ENCODE data around the gene RAB28. TPM values are rescaled to one million over a fixed set of nuclear protein-coding genes. Genes with fewer than 3 reads are reported as not detected.
"Not testable (repeated sequence)": the region's sequence is repeated elsewhere in the genome, so short reads cannot be mapped to it uniquely, and the experiment has no call there.

RAB28 gene
- total RNA-seq, 1 donor from 2014 or later = 30.7 TPM

DNA sequence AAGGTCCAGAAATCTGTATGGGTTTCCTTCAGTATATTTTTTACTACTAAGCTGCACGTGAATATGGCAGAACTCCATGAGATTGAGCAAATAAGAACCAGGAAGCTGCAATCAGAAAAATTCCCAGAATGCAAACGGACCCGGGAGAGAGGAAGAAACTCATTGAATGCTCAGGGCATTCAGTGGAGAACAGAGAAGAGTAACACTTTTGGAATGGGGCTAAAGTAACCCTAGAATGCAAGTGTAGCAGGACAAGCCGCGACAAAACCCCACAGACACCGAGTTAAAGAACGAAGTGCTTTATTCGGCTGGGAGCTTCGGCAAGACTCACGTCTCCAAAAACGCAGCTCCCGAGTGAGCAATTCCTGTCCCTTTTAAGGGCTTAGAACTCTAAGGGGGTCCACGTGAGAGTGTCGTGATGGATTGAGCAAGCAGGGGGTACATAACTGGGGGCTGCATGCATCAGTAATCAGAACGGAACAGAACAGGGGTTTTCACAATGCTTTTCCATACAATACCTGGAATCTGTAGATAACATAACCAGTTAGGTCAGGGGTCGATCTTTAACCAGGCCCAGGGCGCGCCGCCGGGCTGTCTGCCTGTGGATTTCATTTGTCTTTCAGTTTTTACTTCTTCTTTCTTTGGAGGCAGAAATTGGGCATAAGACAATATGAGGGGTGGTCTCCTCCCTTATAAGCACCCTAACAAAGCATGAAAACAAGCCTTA is 56.4 kb downstream of the RAB28 start:
- Mint-ChIP-seq H3K27me3 (ENCODE audit: low read depth) (no peaks in the 10 kb centered on the region), H3K27ac (ENCODE audit: unreplicated experiment) (no peak overlapping the region), H3K4me3 (no peak overlapping the region), H3K4me1 (peaks cover 34% of the 10 kb centered on the region), H3K9me3 (peaks cover 11% of the 10 kb centered on the region), H3K36me3 (ENCODE audit: low read depth) (peaks cover 48% of the 10 kb centered on the region)
- DNase-seq (ENCODE audit: low read depth, low spot score) = no peak
- TF ChIP-seq, protein P1, sequence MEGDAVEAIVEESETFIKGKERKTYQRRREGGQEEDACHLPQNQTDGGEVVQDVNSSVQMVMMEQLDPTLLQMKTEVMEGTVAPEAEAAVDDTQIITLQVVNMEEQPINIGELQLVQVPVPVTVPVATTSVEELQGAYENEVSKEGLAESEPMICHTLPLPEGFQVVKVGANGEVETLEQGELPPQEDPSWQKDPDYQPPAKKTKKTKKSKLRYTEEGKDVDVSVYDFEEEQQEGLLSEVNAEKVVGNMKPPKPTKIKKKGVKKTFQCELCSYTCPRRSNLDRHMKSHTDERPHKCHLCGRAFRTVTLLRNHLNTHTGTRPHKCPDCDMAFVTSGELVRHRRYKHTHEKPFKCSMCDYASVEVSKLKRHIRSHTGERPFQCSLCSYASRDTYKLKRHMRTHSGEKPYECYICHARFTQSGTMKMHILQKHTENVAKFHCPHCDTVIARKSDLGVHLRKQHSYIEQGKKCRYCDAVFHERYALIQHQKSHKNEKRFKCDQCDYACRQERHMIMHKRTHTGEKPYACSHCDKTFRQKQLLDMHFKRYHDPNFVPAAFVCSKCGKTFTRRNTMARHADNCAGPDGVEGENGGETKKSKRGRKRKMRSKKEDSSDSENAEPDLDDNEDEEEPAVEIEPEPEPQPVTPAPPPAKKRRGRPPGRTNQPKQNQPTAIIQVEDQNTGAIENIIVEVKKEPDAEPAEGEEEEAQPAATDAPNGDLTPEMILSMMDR (conservative IDR thresholded peaks at IDR 0.05) = no peak

DNA sequence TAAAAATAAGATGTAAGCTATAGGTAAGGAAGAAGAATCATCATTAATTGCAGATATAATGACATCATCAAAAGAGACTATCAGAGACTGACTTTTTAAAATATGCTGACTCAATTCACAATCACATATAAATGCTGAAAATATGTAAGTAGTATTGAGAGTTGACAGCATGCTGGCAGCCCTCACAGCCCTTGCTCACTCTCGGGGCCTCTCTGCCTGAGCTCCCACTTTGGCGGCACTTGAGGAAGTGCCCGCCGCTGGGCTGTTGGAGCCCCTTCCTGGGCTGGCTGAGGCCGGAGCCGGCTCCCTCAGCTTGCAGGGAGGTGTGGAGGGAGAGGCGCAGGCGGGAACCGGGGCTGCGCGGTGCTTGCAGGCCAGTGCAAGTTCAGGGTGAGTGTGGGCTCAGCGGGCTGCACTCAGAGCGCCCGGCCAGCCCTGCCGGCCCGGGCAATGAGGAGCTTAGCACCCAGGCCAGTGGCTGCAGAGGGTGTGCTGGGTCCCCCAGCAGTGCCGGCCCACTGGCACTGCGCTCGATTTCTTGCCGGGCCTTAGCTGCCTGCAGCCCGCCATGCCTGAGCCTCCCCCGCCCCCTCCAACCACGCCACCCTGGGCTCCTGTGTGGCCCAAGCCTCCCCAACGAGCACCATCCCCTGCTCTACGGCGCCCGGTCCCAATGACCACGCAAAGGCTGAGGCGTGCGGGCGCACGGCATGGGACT is 68.9 kb downstream of the RAB28 start:
- peaks cover 16% of the 10 kb centered on the region for H3K4me1 Mint-ChIP-seq
- H3K4me3 Mint-ChIP-seq = no peak overlapping the region
- no peak overlapping the region for H3K27ac Mint-ChIP-seq (ENCODE audit: unreplicated experiment)
- H3K27me3 Mint-ChIP-seq (ENCODE audit: low read depth) = no peaks in the 10 kb centered on the region
- H3K9me3 Mint-ChIP-seq = peaks cover 8% of the 10 kb centered on the region
- H3K36me3 Mint-ChIP-seq (ENCODE audit: low read depth) = peaks cover 38% of the 10 kb centered on the region
- TF ChIP-seq, protein P1 (conservative IDR thresholded peaks at IDR 0.05) = no peak
- DNase-seq (ENCODE audit: low read depth, low spot score) = no peak

DNA sequence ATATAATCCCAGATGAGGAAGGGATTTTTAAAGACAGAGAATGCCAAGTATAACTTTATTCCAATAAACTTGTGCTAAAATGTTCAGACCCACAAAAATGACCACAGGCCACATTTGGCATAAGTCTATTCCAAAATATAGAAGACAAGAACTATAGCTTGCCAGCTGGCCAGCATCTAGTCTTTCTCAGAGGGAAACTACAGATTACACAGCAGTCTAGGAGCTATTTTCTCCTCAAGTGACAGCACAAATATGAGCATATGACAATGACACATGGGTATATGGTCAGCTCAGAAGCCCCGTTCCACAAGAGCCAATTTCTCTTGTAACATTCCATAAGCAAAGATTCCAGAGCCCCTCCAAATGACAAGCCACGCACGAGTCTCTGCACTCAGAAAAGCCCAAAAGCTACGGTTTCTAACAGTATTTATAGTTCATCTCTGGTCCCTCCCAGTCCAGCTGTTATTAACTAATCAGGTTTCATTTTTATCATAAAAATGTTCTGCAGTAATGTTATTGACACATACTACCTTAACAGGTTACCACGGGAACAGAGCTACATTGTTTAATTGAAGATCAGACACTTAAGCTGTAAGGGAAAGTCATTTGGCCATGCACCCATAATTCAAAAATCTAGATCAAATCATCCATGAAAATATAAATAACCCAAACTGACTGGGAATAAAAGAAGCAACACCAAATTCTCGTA is 70.3 kb downstream of the RAB28 start:
- no peak overlapping the region for H3K27ac Mint-ChIP-seq (ENCODE audit: unreplicated experiment)
- no peaks in the 10 kb centered on the region for H3K27me3 Mint-ChIP-seq (ENCODE audit: low read depth)
- H3K36me3 Mint-ChIP-seq (ENCODE audit: low read depth) = peaks cover 35% of the 10 kb centered on the region
- H3K4me1 Mint-ChIP-seq = peaks cover 16% of the 10 kb centered on the region
- H3K4me3 Mint-ChIP-seq = no peak overlapping the region
- TF ChIP-seq, protein P1 (conservative IDR thresholded peaks at IDR 0.05) = no peak
- peaks cover 8% of the 10 kb centered on the region for H3K9me3 Mint-ChIP-seq
- DNase-seq (ENCODE audit: low read depth, low spot score) = no peak

DNA sequence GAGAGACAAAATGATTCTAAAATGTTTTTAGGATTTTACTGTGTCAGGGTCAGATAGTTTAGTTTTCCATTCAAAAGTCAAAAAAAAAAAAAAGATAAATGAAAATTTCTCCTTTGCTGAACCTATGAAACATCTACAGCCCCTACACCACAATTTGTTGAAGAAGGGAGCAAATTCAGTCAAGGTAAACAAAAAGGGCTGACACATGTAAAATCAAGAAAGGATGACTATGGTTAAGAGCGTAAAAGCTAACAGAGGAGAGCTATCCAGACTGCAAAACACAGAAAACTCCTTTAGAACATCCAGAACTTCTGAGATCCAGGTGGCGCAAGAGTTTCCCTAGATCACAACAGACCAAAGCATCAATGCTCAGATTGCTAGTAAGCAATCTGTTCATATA is 72.2 kb downstream of the RAB28 start:
- DNase-seq (ENCODE audit: low read depth, low spot score) = no peak
- Mint-ChIP-seq H3K27me3 (ENCODE audit: low read depth) (no peaks in the 10 kb centered on the region), H3K4me1 (peaks cover 16% of the 10 kb centered on the region), H3K27ac (ENCODE audit: unreplicated experiment) (no peak overlapping the region), H3K4me3 (no peak overlapping the region), H3K36me3 (ENCODE audit: low read depth) (peaks cover 29% of the 10 kb centered on the region), H3K9me3 (peaks cover 6% of the 10 kb centered on the region)
- TF ChIP-seq, protein P1 (conservative IDR thresholded peaks at IDR 0.05) = no peak

DNA sequence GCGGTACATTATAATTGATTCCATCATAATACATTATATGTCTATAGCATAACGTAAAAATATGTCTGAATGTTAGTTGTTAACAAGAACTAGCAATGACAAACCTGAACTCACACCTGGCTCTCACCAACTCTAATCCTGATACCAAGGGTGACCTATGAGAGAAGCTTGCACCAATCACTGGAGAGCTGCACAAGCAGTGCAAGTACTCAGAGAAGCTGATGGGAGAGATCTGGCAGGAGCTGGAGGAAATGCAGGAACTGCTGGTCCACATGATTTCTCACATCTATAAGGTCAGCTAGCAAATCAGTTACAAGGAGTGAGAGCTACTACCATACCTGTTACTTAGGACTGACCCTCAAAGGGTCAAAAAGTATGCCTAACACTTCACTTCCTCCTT is 74.8 kb downstream of the RAB28 start:
- Mint-ChIP-seq H3K4me3 (no peak overlapping the region), H3K27me3 (ENCODE audit: low read depth) (no peaks in the 10 kb centered on the region), H3K27ac (ENCODE audit: unreplicated experiment) (no peak overlapping the region), H3K4me1 (peaks cover 12% of the 10 kb centered on the region), H3K9me3 (peaks cover 6% of the 10 kb centered on the region), H3K36me3 (ENCODE audit: low read depth) (peaks cover 30% of the 10 kb centered on the region)
- no peak for DNase-seq (ENCODE audit: low read depth, low spot score)
- TF ChIP-seq, protein P1 (conservative IDR thresholded peaks at IDR 0.05) = no peak

DNA sequence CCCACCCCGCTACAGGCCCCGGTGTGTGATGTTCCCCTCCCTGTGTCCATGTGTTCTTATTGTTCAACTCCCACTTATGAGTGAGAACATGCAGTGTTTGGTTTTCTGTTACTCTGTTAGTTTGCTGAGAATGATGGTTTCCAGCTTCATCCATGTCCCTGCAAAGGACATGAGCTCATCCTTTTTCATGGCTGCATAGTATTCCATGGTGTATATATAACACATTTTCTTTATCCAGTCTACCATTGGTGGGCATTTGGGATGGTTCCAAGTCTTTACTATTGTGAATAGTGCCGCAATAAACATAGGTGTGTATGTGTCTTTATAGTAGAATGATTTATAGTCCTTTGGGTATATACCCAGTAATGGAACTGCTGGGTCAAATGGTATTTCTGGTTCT is 78.0 kb downstream of the RAB28 start:
- H3K4me3 Mint-ChIP-seq; H3K9me3 Mint-ChIP-seq; H3K4me1 Mint-ChIP-seq; DNase-seq (ENCODE audit: low read depth, low spot score); H3K27me3 Mint-ChIP-seq (ENCODE audit: low read depth); H3K27ac Mint-ChIP-seq (ENCODE audit: unreplicated experiment): not testable (repeated sequence)
- H3K36me3 Mint-ChIP-seq (ENCODE audit: low read depth) = peaks cover 30% of the 10 kb centered on the region
